Nephron (organoid): ENCODE data around the gene SNX18.
A peak's percentile ranks its signal among the peaks of the same experiment; 100 is the strongest.
"Not testable (repeated sequence)": the region's sequence is repeated elsewhere in the genome, so short reads cannot be mapped to it uniquely, and the experiment has no call there.

Source experiments
- H3K27ac Mint-ChIP-seq, 3 experiments: 2 replicates each; pipeline ENCODE4 v1.8.0; 2020; ENCODE audit warnings: mixed read lengths in 3 of 3, mild to moderate bottlenecking in 2 of 3, moderate library complexity in 1 of 3
- H3K27me3 Mint-ChIP-seq: 2 replicates; pipeline ENCODE4 v1.8.0; 2021; ENCODE audit warnings: low read depth, mild to moderate bottlenecking, moderate library complexity, mixed read lengths
- H3K36me3 Mint-ChIP-seq: 2 replicates; pipeline ENCODE4 v1.8.0; 2020; ENCODE audit warnings: low read depth, mixed read lengths
- H3K4me1 Mint-ChIP-seq: 2 replicates; pipeline ENCODE4 v1.8.0; 2020; ENCODE audit warnings: mixed read lengths
- H3K4me3 Mint-ChIP-seq, 3 experiments: 2 replicates each; pipeline ENCODE4 v1.8.0; 2020; ENCODE audit warnings: mild to moderate bottlenecking in 3 of 3, mixed read lengths in 3 of 3, moderate library complexity in 2 of 3
- H3K9me3 Mint-ChIP-seq: 2 replicates; pipeline ENCODE4 v1.8.0; 2020; ENCODE audit warnings: mixed read lengths
- CTCF ChIP-seq, 3 experiments: fragments of 200-600 bp; sonication (generic); IDR thresholded peaks; one replicate each; pipeline ENCODE4 v1.5.0; 2021; ENCODE audit warnings: antibody characterized with exemption in 3 of 3; ENCODE audit not compliant: unreplicated experiment in 3 of 3

The SNX18 gene

GRCh38 chr5:54477941-54478478 lies 39.5 kb upstream of the SNX18 start:
- Mint-ChIP-seq H3K9me3 (no peaks in the 10 kb centered on the region), H3K4me1 (peaks cover 15% of the 10 kb centered on the region), H3K27ac (no peak overlapping the region), H3K4me3 (no peak overlapping the region), H3K27me3 (peaks cover 7% of the 10 kb centered on the region), H3K36me3 (no peaks in the 10 kb centered on the region)
- no peak for TF ChIP-seq CTCF (IDR thresholded peaks at IDR 0.05; ENCODE audit: unreplicated experiment in 3 of 3)

- no peaks in the 10 kb centered on the region for H3K36me3 Mint-ChIP-seq
- peaks cover 3% of the 10 kb centered on the region for H3K27me3 Mint-ChIP-seq
- peaks cover 6% of the 10 kb centered on the region for H3K9me3 Mint-ChIP-seq
- peaks cover 15% of the 10 kb centered on the region for H3K4me1 Mint-ChIP-seq
- H3K4me3 Mint-ChIP-seq, result peak overlapping the region; percentile 54 to 96 (median 88)
- peak overlapping the region; percentile 44 to 84 (median 63) for H3K27ac Mint-ChIP-seq
- TF ChIP-seq CTCF (IDR thresholded peaks at IDR 0.05; ENCODE audit: unreplicated experiment in 3 of 3), result no peak
Measured at GRCh38 chr5:54480296-54480695, 37.3 kb upstream of the SNX18 start.

- H3K27ac Mint-ChIP-seq, result peak overlapping the region in 2 of 3 experiments; percentile 16 to 26
- no peak for TF ChIP-seq CTCF (IDR thresholded peaks at IDR 0.05; ENCODE audit: unreplicated experiment in 3 of 3)
- peaks cover 13% of the 10 kb centered on the region for H3K9me3 Mint-ChIP-seq
- peak overlapping the region in 2 of 3 experiments; percentile 75 to 96 for H3K4me3 Mint-ChIP-seq
- peaks cover 3% of the 10 kb centered on the region for H3K27me3 Mint-ChIP-seq
- no peaks in the 10 kb centered on the region for H3K36me3 Mint-ChIP-seq
- H3K4me1 Mint-ChIP-seq, result peaks cover 9% of the 10 kb centered on the region
Measured at GRCh38 chr5:54484219-54484894, 33.2 kb upstream of the SNX18 start.

- Mint-ChIP-seq H3K4me3 (peak overlapping the region in 2 of 3 experiments; percentile 60 to 96), H3K9me3 (peaks cover 13% of the 10 kb centered on the region)
- H3K36me3 Mint-ChIP-seq, H3K27ac Mint-ChIP-seq, H3K27me3 Mint-ChIP-seq, H3K4me1 Mint-ChIP-seq: not testable (repeated sequence)
Measured at GRCh38 chr5:54485659-54486058, 31.9 kb upstream of the SNX18 start.

- H3K9me3 Mint-ChIP-seq, H3K4me3 Mint-ChIP-seq, H3K27me3 Mint-ChIP-seq, H3K27ac Mint-ChIP-seq, H3K36me3 Mint-ChIP-seq: not testable (repeated sequence)
- peaks cover 16% of the 10 kb centered on the region for H3K4me1 Mint-ChIP-seq
Measured at GRCh38 chr5:54489648-54489979, 27.9 kb upstream of the SNX18 start.

- Mint-ChIP-seq H3K4me1 (peaks cover 16% of the 10 kb centered on the region), H3K27ac (no peak overlapping the region), H3K4me3 (no peak overlapping the region), H3K27me3 (no peaks in the 10 kb centered on the region), H3K36me3 (no peaks in the 10 kb centered on the region), H3K9me3 (no peaks in the 10 kb centered on the region)
- TF ChIP-seq CTCF (IDR thresholded peaks at IDR 0.05; ENCODE audit: unreplicated experiment in 3 of 3), result no peak
Measured at GRCh38 chr5:54491326-54491725, 26.2 kb upstream of the SNX18 start.

GRCh38 chr5:54492178-54492577 lies 25.4 kb upstream of the SNX18 start:
- Mint-ChIP-seq H3K27ac (no peak overlapping the region), H3K9me3 (no peaks in the 10 kb centered on the region), H3K4me3 (no peak overlapping the region), H3K36me3 (no peaks in the 10 kb centered on the region), H3K27me3 (no peaks in the 10 kb centered on the region), H3K4me1 (peaks cover 16% of the 10 kb centered on the region)
- no peak for TF ChIP-seq CTCF (IDR thresholded peaks at IDR 0.05; ENCODE audit: unreplicated experiment in 3 of 3)
